ENCODE measurements around the gene FOXN3.
A peak's percentile ranks its signal among the peaks of the same experiment; 100 is the strongest.
"Not testable (repeated sequence)": the region's sequence is repeated elsewhere in the genome, so short reads cannot be mapped to it uniquely, and the experiment has no call there.

Gene FOXN3

DNA sequence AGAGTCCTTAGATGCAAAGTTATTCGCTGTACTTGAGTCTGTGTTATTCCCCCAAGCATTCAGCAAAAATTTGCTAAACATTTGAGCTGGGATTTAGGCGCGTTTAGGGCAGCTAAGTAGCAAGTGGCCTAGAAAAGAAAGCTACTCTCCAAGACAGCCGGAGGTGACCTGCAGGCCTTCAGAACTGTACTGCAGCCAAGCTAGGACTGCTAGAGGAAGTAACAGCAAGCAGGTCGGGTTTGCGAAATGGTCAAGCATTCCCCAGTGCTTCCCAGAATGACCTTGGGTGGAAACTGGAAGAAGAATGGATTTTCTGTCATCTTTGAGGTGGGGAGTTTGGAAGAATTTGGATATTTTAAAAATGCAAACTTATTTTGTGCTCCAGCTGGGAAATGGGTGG, 287.5 kb downstream of the FOXN3 start:
- DNase-seq (ENCODE audit: low spot score), result no peak

- DNase-seq (ENCODE audit: low spot score), result no peak
Measured at GRCh38 chr14:89128311-89129026, 288.6 kb downstream of the FOXN3 start.

DNA sequence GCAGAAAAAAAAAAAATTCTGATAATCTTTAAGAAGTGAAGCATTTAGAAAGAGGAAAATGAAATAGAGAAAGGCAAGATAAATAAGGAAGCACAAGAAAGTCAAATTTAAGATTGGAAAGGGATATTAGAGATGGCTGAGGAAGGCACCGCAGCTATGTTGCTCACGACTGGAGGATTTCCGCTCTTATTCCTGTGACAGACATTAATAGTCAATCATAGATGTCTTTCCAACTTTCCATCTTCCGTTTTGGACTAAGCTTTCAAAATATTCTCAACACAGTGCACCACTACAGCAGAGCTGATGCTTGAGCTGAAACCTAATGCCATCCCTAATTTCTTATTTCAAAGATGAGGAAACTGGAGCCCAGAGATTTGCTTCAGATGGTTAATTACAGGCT, 290.6 kb downstream of the FOXN3 start:
- no peak for DNase-seq (ENCODE audit: low spot score)

DNA sequence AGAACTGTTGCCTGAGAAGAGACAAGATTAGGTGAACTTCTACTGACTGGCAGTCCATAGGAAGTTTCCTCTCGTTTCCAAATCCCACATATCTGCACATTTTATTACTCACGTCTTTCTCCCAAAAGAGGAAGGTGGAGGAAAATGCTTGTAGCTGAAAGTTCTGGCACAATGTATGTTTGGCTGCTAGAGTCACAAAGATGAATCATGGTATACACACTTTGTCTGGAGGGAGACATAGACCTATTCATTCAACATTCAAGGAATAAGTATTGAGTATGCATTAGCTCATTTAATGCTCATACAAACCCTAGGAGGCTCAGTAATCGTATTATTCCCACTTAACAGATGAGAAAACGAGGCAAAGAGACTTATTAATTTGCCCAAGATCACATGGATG, 291.8 kb downstream of the FOXN3 start:
- no peak for DNase-seq (ENCODE audit: low spot score)

DNA sequence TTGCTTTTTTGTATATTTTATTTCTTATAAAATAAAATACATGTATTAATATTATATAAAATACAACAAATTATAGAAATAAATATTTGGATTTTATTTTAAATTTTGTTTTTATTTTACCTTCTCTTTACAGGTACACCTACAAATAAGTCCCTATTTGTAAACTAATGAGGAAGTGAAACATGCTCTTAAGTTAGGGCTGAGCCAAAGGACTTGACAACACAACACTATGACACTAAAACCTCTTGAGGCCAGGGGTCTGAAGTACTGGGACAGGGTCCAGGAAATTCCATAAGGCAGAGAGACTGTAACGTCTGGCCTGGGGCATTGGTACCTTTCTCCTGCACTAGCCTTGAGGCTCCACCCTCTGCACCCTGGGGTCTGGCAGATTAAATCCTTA, 293.2 kb downstream of the FOXN3 start:
- DNase-seq (ENCODE audit: low spot score), result no peak

GRCh38 chr14:89123215-89123614, 293.8 kb downstream of the FOXN3 start:
- DNase-seq (ENCODE audit: low spot score), result no peak

DNA sequence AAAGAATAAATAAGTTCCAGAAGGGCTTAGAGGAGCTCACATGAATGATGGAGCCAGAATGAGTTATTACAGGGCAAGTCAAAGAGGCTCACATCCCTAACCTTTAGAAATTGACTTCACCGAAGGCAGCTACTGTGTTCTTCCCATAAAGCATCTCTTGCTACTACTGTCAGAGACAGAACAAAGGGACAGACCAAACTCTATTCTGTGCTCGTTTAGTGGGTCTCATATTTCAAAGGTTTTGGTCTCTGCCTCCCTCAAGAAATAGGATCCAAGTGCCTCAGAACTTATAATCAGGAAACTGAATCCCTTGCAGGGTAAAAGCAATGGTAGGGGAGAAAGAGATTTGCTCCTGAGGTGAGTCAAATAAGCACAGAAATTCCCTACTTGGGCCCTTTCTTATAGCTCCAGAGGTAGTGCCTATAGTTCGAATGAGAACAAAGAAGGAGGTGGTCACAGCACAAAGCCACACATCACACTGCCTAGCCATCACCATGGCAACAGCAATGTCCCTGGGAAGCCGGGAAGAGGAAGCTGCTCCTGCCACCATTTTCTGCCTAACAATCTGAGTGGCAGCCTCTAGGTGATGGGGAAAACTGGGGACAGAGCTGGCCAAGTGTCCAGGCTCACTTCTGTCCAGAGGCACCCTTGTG, 294.9 kb downstream of the FOXN3 start:
- DNase-seq (ENCODE audit: low spot score), result peak; percentile 78

GRCh38 chr14:89117012-89117411, 300.0 kb downstream of the FOXN3 start:
- no peak for DNase-seq (ENCODE audit: low spot score)

GRCh38 chr14:89114109-89114508, 302.9 kb downstream of the FOXN3 start:
- no peak for DNase-seq (ENCODE audit: low spot score)

DNA sequence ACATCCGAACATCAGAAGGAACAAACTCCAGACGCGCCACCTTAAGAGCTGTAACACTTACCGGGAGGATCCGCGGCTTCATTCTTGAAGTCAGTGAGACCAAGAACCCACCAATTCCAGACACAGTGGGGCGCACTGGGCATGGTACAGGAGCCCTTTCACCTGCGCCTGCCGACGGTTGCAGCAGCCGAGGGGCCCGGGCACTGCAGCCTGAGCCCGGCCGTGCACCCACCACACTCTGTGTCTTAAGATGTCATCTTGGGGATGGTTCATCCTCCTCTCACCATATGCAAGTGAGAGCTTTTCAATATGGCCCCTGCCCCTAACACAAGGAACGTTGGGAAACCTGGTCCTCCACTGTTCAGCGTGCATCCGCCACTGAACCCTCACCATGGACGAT, 304.3 kb downstream of the FOXN3 start:
- DNase-seq (ENCODE audit: low spot score), result no peak

GRCh38 chr14:89111766-89112543, 305.1 kb downstream of the FOXN3 start:
- DNase-seq (ENCODE audit: low spot score), result not testable (repeated sequence)

DNA sequence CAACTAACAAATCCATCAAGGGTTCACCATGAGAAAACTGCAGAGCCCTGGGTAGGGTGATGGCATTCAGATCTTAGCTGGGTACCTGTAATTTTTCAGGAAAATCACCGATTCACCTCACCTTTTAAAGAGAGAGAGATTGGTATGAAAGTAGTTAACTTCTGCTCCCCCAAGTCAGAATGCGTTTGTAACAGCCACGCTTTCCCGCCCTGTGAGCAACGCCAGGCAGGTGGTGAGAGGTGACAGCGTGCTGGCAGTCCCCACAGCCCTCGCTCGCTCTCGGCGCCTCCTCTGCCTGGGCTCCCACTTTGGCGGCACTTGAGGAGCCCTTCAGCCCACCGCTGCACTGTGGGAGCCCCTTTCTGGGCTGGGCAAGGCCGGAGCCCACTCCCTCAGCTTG, 305.8 kb downstream of the FOXN3 start:
- DNase-seq (ENCODE audit: low spot score), result not testable (repeated sequence)

DNA sequence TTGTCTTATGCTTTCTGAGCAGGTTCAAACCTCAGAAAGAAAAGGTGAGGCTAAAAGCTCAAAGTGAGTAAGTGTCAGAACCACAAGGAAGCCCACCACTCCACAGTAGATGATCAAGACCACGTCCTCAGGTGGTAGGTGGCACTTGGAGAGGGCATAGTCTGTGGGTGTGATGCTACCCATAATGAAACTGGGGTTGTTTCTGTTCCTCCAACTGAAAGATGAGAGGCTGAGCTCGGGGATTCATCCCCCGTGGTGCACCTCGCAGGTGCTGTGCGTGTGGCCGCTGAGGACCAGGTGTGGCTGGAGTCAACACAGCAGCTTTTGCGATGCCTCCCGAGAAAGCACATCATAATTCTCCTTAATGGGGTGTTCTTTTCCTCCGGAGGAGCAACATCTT, 306.9 kb downstream of the FOXN3 start:
- DNase-seq (ENCODE audit: low spot score), result no peak

GRCh38 chr14:89108608-89109007, 308.4 kb downstream of the FOXN3 start:
- DNase-seq (ENCODE audit: low spot score), result no peak

- DNase-seq (ENCODE audit: low spot score), result no peak
Measured at GRCh38 chr14:89107626-89108025, 309.4 kb downstream of the FOXN3 start.
